Cardiac fibroblast (primary cell): ENCODE measurements around the gene ADAMTS12.
"Not testable (repeated sequence)": the region's sequence is repeated elsewhere in the genome, so short reads cannot be mapped to it uniquely, and the experiment has no call there.

Experiments
- DNase-seq, 2 donors: peaks; one replicate each; pipeline versions ENCODE4 v3.0.0 to v3.0.0-alpha.2; 2010; ENCODE audit warnings: low read depth in 2 of 2
- H3K4me3 ChIP-seq, 2 donors: replicated peaks in 1 of 2; 1 replicate in 1 of 2; 2 replicates in 1 of 2; pipeline ENCODE4 v1.5.1; 2011; ENCODE audit warnings: low read depth in 2 of 2, low read length in 2 of 2, mild to moderate bottlenecking in 2 of 2, moderate library complexity in 1 of 2
- TF ChIP-seq, protein P1 (sequence below): IDR thresholded peaks from one replicate; pipeline ENCODE4 v1.5.1; 2011; ENCODE audit warnings: low read depth, mild to moderate bottlenecking, low read length, inconsistent platforms

ADAMTS12 gene

GRCh38 chr5:33557605-33558004 lies 334.2 kb downstream of the ADAMTS12 start:
- TF ChIP-seq, protein P1, sequence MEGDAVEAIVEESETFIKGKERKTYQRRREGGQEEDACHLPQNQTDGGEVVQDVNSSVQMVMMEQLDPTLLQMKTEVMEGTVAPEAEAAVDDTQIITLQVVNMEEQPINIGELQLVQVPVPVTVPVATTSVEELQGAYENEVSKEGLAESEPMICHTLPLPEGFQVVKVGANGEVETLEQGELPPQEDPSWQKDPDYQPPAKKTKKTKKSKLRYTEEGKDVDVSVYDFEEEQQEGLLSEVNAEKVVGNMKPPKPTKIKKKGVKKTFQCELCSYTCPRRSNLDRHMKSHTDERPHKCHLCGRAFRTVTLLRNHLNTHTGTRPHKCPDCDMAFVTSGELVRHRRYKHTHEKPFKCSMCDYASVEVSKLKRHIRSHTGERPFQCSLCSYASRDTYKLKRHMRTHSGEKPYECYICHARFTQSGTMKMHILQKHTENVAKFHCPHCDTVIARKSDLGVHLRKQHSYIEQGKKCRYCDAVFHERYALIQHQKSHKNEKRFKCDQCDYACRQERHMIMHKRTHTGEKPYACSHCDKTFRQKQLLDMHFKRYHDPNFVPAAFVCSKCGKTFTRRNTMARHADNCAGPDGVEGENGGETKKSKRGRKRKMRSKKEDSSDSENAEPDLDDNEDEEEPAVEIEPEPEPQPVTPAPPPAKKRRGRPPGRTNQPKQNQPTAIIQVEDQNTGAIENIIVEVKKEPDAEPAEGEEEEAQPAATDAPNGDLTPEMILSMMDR: no peak
- DNase-seq: no peak
- no peak overlapping the region for H3K4me3 ChIP-seq

DNA sequence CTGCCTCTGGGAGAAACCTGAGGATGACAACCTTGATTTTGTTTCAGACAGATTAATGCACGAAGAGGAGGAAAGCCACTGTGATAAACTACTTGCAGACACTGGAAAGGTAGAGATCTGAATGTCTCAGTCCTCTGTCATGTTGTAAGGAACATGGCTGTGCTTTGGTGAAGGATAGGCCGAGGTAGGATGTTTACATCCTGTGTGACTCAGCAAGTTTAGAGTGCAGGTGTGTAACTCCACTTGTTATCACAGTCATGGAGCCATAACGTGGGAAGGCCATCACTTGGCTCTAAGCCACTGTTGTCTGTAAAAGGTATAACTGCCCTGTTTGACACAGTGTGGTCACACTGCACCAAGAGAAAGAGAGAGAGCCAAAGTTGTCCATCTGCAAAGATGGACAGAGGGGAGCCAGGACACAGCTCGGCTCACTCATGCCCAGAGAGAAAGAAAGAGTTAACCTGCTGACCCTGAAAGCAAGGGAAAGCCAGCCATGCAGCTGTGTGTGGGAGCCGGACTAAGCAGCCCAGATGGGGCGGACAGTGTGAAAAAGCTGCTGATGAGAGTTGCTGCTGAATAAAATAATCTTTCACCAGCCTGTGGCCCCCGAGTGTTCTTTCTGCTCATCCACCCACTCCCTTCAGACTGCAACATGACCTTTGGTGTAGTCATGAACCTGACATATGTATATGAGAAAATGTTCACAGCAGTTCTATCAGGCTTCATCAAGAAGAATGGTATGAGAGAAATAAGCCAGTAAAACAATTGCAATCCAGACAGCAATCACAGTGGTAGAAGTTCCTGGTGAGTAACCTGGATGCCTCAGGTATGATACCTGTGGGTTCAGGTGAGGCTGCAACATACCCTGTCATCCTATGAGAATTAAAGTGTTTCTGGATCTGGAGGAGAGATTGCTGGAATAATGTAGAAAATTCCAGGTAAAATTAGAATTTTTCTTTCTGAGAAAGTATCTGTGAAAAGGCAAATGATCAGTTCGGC lies 335.2 kb downstream of the ADAMTS12 start:
- no peak for DNase-seq
- H3K4me3 ChIP-seq: no peak overlapping the region
- TF ChIP-seq, protein P1: no peak

DNA sequence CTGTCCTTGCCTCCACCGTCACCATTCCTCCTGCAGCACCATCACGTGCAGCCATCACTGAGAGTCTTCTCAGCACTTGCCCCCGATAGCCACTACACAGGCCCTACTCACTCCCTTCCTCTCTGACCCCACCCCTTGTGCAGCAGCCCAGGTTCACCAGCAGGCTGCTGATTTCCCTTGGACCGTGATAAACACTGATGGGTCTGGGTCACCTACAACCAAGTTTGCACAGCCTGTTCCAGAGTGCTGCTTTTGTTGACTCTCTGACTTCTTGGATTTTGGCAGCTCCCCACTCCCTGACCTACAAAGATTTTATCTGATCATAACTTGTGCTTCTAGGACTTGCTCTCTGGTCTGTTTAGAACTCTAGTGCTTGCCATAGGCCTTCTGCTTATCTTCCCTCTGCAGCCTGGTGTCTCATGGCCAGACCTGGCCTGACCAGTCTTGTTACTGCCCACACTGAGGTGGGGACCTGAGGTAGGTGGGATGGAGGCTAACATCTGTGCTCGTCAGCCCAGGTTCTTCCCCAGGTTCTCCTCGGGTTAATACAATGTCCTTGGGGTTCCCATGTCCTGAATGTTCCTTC lies 341.7 kb downstream of the ADAMTS12 start:
- H3K4me3 ChIP-seq: no peak overlapping the region
- TF ChIP-seq, protein P1: no peak
- no peak for DNase-seq

DNA sequence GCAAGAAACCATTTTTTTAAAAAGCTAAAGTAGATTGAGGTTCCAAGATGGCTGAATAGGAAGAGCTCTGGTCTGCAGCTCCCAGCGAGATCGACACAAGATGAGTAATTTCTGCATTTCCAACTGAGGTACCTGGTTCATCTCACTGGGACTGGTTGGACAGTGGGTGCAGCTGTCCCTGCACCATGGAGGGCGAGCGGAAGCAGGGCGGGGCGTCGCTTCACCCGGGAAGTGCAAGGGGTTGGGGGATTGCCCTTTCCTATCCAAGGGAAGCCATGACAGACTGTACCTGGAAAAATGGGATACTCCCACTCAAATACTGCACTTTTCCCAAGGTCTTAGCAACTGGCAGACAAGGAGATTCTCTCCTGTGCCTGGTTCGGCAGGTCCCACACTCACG lies 352.0 kb downstream of the ADAMTS12 start:
- not testable (repeated sequence) for H3K4me3 ChIP-seq, DNase-seq

DNA sequence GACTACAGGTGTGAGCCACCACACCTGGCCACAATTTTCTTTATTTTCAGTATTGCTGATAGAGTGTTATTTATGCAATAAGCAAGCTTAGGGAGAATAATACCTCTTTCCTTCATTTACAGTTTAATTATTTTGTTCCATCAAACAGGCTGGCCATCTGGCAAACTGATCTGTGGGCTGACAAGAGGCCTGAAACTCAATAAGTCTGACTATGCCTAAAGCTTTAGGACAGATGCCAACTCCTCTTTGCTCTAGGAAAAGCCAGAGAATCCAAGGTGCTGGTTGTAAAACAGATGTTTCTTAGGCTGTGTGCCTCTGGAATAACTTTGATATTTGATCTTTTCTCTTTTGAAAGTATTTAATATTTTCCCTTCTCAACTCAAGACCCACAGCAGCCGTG lies 352.6 kb downstream of the ADAMTS12 start:
- no peak overlapping the region for H3K4me3 ChIP-seq
- DNase-seq: no peak
- TF ChIP-seq, protein P1: no peak

- TF ChIP-seq, protein P1: no peak
- no peak for DNase-seq
- no peak overlapping the region for H3K4me3 ChIP-seq
Measured at GRCh38 chr5:33538201-33538600, 353.6 kb downstream of the ADAMTS12 start.

GRCh38 chr5:33537240-33537639 lies 354.6 kb downstream of the ADAMTS12 start:
- DNase-seq: no peak
- H3K4me3 ChIP-seq: no peak overlapping the region
- TF ChIP-seq, protein P1: no peak
